ENCODE results near the gene BHLHE23. TPM values are rescaled to one million over a fixed set of nuclear protein-coding genes. Genes with fewer than 3 reads are reported as not detected.

BHLHE23 gene
- total RNA-seq, 2 donors from 2014 or later: not detected

DNA sequence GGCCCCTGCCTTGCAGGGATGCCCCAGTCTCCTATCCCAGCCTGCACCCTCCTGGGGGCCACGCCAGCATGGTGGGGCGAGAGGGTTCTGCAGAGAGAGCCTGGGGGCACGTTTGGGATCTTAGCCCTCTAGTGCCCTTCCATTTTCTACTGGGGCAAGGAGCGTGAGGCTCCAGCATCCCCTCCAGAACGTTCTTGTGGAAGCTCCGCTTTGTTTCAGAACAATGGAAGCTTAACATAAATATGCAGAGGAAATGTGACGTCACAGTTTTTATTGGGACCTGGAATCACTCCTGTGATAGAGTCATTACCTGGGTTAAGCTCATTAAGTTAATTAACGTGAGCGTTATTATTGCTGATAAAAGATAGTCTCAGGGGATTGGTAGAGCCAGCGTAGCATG, 19.6 kb downstream of the BHLHE23 start:
- intact Hi-C loops (cut with DNase I): no loop called here
- no peak overlapping the region for H3K4me3 ChIP-seq
- no peak overlapping the region for H3K9ac ChIP-seq (ENCODE audit: low read depth in 2 of 2, low read length in 2 of 2)
- DNase-seq: no peak
- H3K4me1 ChIP-seq: no peaks in the 10 kb centered on the region
- H3K9me3 ChIP-seq: no peaks in the 10 kb centered on the region
- no peaks in the 10 kb centered on the region for H3K36me3 ChIP-seq
- H3K27ac ChIP-seq: no peak overlapping the region
- no peaks in the 10 kb centered on the region for H3K27me3 ChIP-seq
- no peak for TF ChIP-seq CTCF (IDR thresholded peaks at IDR 0.05)

DNA sequence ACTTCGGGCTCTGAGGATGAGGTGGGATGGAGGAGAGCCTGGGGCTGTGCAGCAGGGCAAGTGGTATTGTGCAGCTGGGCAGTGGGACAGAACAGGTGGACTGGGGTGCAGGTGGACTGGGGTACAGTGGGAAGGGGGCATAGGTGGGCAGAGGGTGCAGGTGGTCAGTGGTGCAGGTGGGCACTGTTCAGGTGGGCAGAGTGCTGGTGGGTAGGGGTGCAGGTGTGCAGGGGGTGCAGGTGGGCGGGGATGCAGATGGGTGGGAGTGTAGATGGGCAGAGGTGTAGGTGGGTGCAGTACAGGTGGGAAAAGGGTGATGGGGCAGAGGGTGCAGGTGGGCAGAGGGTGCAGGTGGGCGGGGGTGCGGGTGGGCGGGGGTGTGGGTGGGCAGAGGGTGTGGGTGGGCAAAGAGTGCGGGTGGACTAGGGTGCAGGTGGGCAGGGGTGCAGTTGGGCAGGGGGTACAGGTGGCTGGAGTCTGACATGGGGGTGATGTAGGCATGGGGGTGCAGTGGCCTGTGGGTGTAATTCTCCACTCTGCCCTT, 20.4 kb downstream of the BHLHE23 start:
- DNase-seq: no peak
- no peak overlapping the region for H3K9ac ChIP-seq (ENCODE audit: low read depth in 2 of 2, low read length in 2 of 2)
- H3K9me3 ChIP-seq: no peaks in the 10 kb centered on the region
- H3K27ac ChIP-seq: no peak overlapping the region
- no peaks in the 10 kb centered on the region for H3K27me3 ChIP-seq
- intact Hi-C loops (cut with DNase I): no loop called here
- H3K4me1 ChIP-seq: no peaks in the 10 kb centered on the region
- no peak for TF ChIP-seq CTCF (IDR thresholded peaks at IDR 0.05)
- H3K4me3 ChIP-seq: no peak overlapping the region
- H3K36me3 ChIP-seq: no peaks in the 10 kb centered on the region

GRCh38 chr20:62985444-62985778, 21.4 kb downstream of the BHLHE23 start:
- no peaks in the 10 kb centered on the region for H3K9me3 ChIP-seq
- peaks cover 5% of the 10 kb centered on the region for H3K27me3 ChIP-seq
- no peaks in the 10 kb centered on the region for H3K36me3 ChIP-seq
- no peak overlapping the region for H3K9ac ChIP-seq (ENCODE audit: low read depth in 2 of 2, low read length in 2 of 2)
- no peaks in the 10 kb centered on the region for H3K4me1 ChIP-seq
- H3K27ac ChIP-seq: no peak overlapping the region
- H3K4me3 ChIP-seq: no peak overlapping the region
- no peak for TF ChIP-seq CTCF (IDR thresholded peaks at IDR 0.05)
- no peak for DNase-seq
- intact Hi-C loops (cut with DNase I): no loop called here

DNA sequence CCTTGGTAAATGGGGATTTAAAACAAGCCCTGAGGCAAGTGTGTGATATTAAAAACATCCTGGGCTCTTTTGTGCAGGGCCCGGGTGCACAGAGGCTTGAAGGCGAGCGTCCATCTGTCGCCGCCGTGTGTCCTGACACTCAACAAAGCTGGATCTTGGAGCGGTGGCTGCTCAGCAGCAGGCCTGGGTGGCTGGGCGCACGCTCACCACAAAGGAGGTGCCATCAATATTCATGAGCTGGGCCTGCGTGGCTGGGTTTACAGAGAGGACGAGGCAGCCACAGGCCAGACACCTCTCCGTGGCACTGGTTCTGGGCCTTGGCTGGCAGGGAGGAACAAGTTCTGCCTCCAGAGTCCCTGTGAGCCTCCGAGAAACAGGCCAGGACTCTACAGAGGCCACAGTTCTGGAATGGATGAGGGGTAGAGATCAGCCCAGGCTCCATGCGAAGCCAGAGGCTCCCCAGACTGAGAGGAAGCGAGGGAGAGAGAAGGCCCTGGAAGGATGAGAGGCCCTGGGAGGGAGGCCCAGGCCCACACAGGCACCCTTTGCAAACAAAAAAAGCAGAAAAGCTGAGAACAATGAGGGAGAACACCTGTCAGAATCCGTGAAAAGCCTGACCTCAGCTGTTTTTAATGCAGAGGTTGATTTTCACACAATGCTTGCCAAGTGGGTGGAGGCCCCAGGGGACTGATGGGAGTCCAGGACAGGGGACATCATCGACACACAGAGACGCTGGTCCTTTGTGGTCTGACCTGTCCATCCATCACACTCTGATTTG, 21.9 kb downstream of the BHLHE23 start:
- no peak for TF ChIP-seq CTCF (IDR thresholded peaks at IDR 0.05)
- no peak for DNase-seq
- Histone ChIP-seq H3K9ac (ENCODE audit: low read depth in 2 of 2, low read length in 2 of 2) (no peak overlapping the region), H3K27ac (no peak overlapping the region), H3K4me3 (no peak overlapping the region), H3K27me3 (peaks cover 7% of the 10 kb centered on the region), H3K36me3 (no peaks in the 10 kb centered on the region), H3K4me1 (no peaks in the 10 kb centered on the region), H3K9me3 (no peaks in the 10 kb centered on the region)
- intact Hi-C loops (cut with DNase I): no loop called here

GRCh38 chr20:62983210-62983609, 23.6 kb downstream of the BHLHE23 start:
- no peak for DNase-seq
- H3K27me3 ChIP-seq: peaks cover 19% of the 10 kb centered on the region
- H3K4me1 ChIP-seq: no peaks in the 10 kb centered on the region
- TF ChIP-seq CTCF (IDR thresholded peaks at IDR 0.05): no peak
- no peak overlapping the region for H3K27ac ChIP-seq
- intact Hi-C loops (cut with DNase I): no loop called here
- no peaks in the 10 kb centered on the region for H3K9me3 ChIP-seq
- H3K4me3 ChIP-seq: no peak overlapping the region
- no peaks in the 10 kb centered on the region for H3K36me3 ChIP-seq
- no peak overlapping the region for H3K9ac ChIP-seq (ENCODE audit: low read depth in 2 of 2, low read length in 2 of 2)
